ENCODE measurements around the gene IGFBP5.

The IGFBP5 gene

GRCh38 chr2:216635701-216636550 lies 59.4 kb downstream of the IGFBP5 start:
- peaks cover 35% of the 10 kb centered on the region for H3K27me3 ChIP-seq (replicated peaks; ENCODE audit: control insufficient read depth, insufficient read depth, low read length)
- no peak overlapping the region for H3K9ac ChIP-seq (ENCODE audit: low read length)
- no peaks in the 10 kb centered on the region for H3K9me3 ChIP-seq (ENCODE audit: control insufficient read depth, low read length)
- peak; percentile 76 for DNase-seq (ENCODE audit: low read depth)
- peaks cover 23% of the 10 kb centered on the region for H3K4me1 ChIP-seq (ENCODE audit: control insufficient read depth, insufficient read depth, low read length)
- no peak overlapping the region for H3K4me3 ChIP-seq (ENCODE audit: low read length)
- no peaks in the 10 kb centered on the region for H3K36me3 ChIP-seq (ENCODE audit: control insufficient read depth, insufficient read depth, low read length, severe bottlenecking)

- Histone ChIP-seq H3K4me3 (ENCODE audit: low read length) (no peak overlapping the region), H3K36me3 (ENCODE audit: control insufficient read depth, insufficient read depth, low read length, severe bottlenecking) (no peaks in the 10 kb centered on the region), H3K27me3 (replicated peaks; ENCODE audit: control insufficient read depth, insufficient read depth, low read length) (peaks cover 28% of the 10 kb centered on the region), H3K9ac (ENCODE audit: low read length) (no peak overlapping the region), H3K4me1 (ENCODE audit: control insufficient read depth, insufficient read depth, low read length) (peaks cover 23% of the 10 kb centered on the region), H3K9me3 (ENCODE audit: control insufficient read depth, low read length) (no peaks in the 10 kb centered on the region)
- peak; percentile 48 for DNase-seq (ENCODE audit: low read depth)
Measured at GRCh38 chr2:216635171-216635570, 60.2 kb downstream of the IGFBP5 start.

GRCh38 chr2:216634370-216635148 lies 60.8 kb downstream of the IGFBP5 start:
- no peaks in the 10 kb centered on the region for H3K36me3 ChIP-seq (ENCODE audit: control insufficient read depth, insufficient read depth, low read length, severe bottlenecking)
- no peak overlapping the region for H3K9ac ChIP-seq (ENCODE audit: low read length)
- H3K9me3 ChIP-seq (ENCODE audit: control insufficient read depth, low read length): no peaks in the 10 kb centered on the region
- DNase-seq (ENCODE audit: low read depth): peak; percentile 60
- peaks cover 23% of the 10 kb centered on the region for H3K4me1 ChIP-seq (ENCODE audit: control insufficient read depth, insufficient read depth, low read length)
- H3K4me3 ChIP-seq (ENCODE audit: low read length): peak overlapping the region; percentile 60
- H3K27me3 ChIP-seq (replicated peaks; ENCODE audit: control insufficient read depth, insufficient read depth, low read length): peaks cover 23% of the 10 kb centered on the region

- Histone ChIP-seq H3K9me3 (ENCODE audit: control insufficient read depth, low read length) (no peaks in the 10 kb centered on the region), H3K4me3 (ENCODE audit: low read length) (peak overlapping the region; percentile 60), H3K9ac (ENCODE audit: low read length) (no peak overlapping the region), H3K4me1 (ENCODE audit: control insufficient read depth, insufficient read depth, low read length) (peaks cover 23% of the 10 kb centered on the region), H3K27me3 (replicated peaks; ENCODE audit: control insufficient read depth, insufficient read depth, low read length) (peaks cover 23% of the 10 kb centered on the region), H3K36me3 (ENCODE audit: control insufficient read depth, insufficient read depth, low read length, severe bottlenecking) (no peaks in the 10 kb centered on the region)
- DNase-seq (ENCODE audit: low read depth): peak; percentile 38
Measured at GRCh38 chr2:216633616-216634369, 61.6 kb downstream of the IGFBP5 start.

GRCh38 chr2:216632952-216633615 lies 62.3 kb downstream of the IGFBP5 start, which contains the start of gene IGFBP2:
IGFBP2 (plus strand) TSS chr2:216633420; CDS start chr2:216633524, 104 bp downstream.
- peak; percentile 88 for DNase-seq (ENCODE audit: low read depth)
- Histone ChIP-seq H3K27me3 (replicated peaks; ENCODE audit: control insufficient read depth, insufficient read depth, low read length) (peaks cover 23% of the 10 kb centered on the region), H3K4me3 (ENCODE audit: low read length) (peak within 1 kb of the TSS; percentile 60), H3K9me3 (ENCODE audit: control insufficient read depth, low read length) (no peaks in the 10 kb centered on the region), H3K36me3 (ENCODE audit: control insufficient read depth, insufficient read depth, low read length, severe bottlenecking) (no peaks in the 10 kb centered on the region), H3K4me1 (ENCODE audit: control insufficient read depth, insufficient read depth, low read length) (peaks cover 23% of the 10 kb centered on the region), H3K9ac (ENCODE audit: low read length) (no peak within 1 kb of the TSS)

GRCh38 chr2:216632346-216632951 lies 62.9 kb downstream of the IGFBP5 start:
- DNase-seq (ENCODE audit: low read depth): no peak
- Histone ChIP-seq H3K9me3 (ENCODE audit: control insufficient read depth, low read length) (no peaks in the 10 kb centered on the region), H3K4me3 (ENCODE audit: low read length) (no peak overlapping the region), H3K36me3 (ENCODE audit: control insufficient read depth, insufficient read depth, low read length, severe bottlenecking) (no peaks in the 10 kb centered on the region), H3K9ac (ENCODE audit: low read length) (no peak overlapping the region), H3K27me3 (replicated peaks; ENCODE audit: control insufficient read depth, insufficient read depth, low read length) (peaks cover 23% of the 10 kb centered on the region), H3K4me1 (ENCODE audit: control insufficient read depth, insufficient read depth, low read length) (peaks cover 23% of the 10 kb centered on the region)

- peaks cover 14% of the 10 kb centered on the region for H3K4me1 ChIP-seq (ENCODE audit: control insufficient read depth, insufficient read depth, low read length)
Measured at GRCh38 chr2:216629784-216630183, 65.6 kb downstream of the IGFBP5 start.

GRCh38 chr2:216626875-216627245 lies 68.5 kb downstream of the IGFBP5 start:
- peaks cover 10% of the 10 kb centered on the region for H3K27me3 ChIP-seq (replicated peaks; ENCODE audit: control insufficient read depth, insufficient read depth, low read length)
- peaks cover 7% of the 10 kb centered on the region for H3K9me3 ChIP-seq (ENCODE audit: control insufficient read depth, low read length)
- no peaks in the 10 kb centered on the region for H3K4me1 ChIP-seq (ENCODE audit: control insufficient read depth, insufficient read depth, low read length)
- no peak overlapping the region for H3K4me3 ChIP-seq (ENCODE audit: low read length)
- DNase-seq (ENCODE audit: low read depth): no peak
- no peak overlapping the region for H3K9ac ChIP-seq (ENCODE audit: low read length)
- H3K36me3 ChIP-seq (ENCODE audit: control insufficient read depth, insufficient read depth, low read length, severe bottlenecking): no peaks in the 10 kb centered on the region

More at GRCh38 chr2:216629784-216630183, 65.6 kb downstream of the IGFBP5 start:
- H3K4me3 ChIP-seq (ENCODE audit: low read length): no peak overlapping the region
- no peak overlapping the region for H3K9ac ChIP-seq (ENCODE audit: low read length)
- no peaks in the 10 kb centered on the region for H3K36me3 ChIP-seq (ENCODE audit: control insufficient read depth, insufficient read depth, low read length, severe bottlenecking)
- DNase-seq (ENCODE audit: low read depth): no peak
- no peaks in the 10 kb centered on the region for H3K9me3 ChIP-seq (ENCODE audit: control insufficient read depth, low read length)
- H3K27me3 ChIP-seq (replicated peaks; ENCODE audit: control insufficient read depth, insufficient read depth, low read length): peaks cover 30% of the 10 kb centered on the region

- peaks cover 10% of the 10 kb centered on the region for H3K27me3 ChIP-seq (replicated peaks; ENCODE audit: control insufficient read depth, insufficient read depth, low read length)
- no peak overlapping the region for H3K4me3 ChIP-seq (ENCODE audit: low read length)
- H3K9ac ChIP-seq (ENCODE audit: low read length): no peak overlapping the region
- no peaks in the 10 kb centered on the region for H3K4me1 ChIP-seq (ENCODE audit: control insufficient read depth, insufficient read depth, low read length)
- H3K36me3 ChIP-seq (ENCODE audit: control insufficient read depth, insufficient read depth, low read length, severe bottlenecking): no peaks in the 10 kb centered on the region
- no peak for DNase-seq (ENCODE audit: low read depth)
- peaks cover 7% of the 10 kb centered on the region for H3K9me3 ChIP-seq (ENCODE audit: control insufficient read depth, low read length)
Measured at GRCh38 chr2:216626168-216626874, 69.0 kb downstream of the IGFBP5 start.

- peaks cover 10% of the 10 kb centered on the region for H3K27me3 ChIP-seq (replicated peaks; ENCODE audit: control insufficient read depth, insufficient read depth, low read length)
- no peak overlapping the region for H3K9ac ChIP-seq (ENCODE audit: low read length)
- no peaks in the 10 kb centered on the region for H3K36me3 ChIP-seq (ENCODE audit: control insufficient read depth, insufficient read depth, low read length, severe bottlenecking)
- peaks cover 7% of the 10 kb centered on the region for H3K9me3 ChIP-seq (ENCODE audit: control insufficient read depth, low read length)
- H3K4me3 ChIP-seq (ENCODE audit: low read length): no peak overlapping the region
- no peak for DNase-seq (ENCODE audit: low read depth)
- peaks cover 9% of the 10 kb centered on the region for H3K4me1 ChIP-seq (ENCODE audit: control insufficient read depth, insufficient read depth, low read length)
Measured at GRCh38 chr2:216624251-216624650, 71.1 kb downstream of the IGFBP5 start.
